H1 (cell line): ENCODE results near the gene DCUN1D2. TPM values are rescaled to one million over a fixed set of nuclear protein-coding genes. Genes with fewer than 3 reads are reported as not detected.
"Not testable (repeated sequence)": the region's sequence is repeated elsewhere in the genome, so short reads cannot be mapped to it uniquely, and the experiment has no call there.

ENCODE experiments used
- CTCF ChIA-PET: fragments of 300-600 bp; sonication (Branson Sonifier 250); formaldehyde crosslinking; loops from one replicate; lab custom pipeline; 2021; ENCODE audit not compliant: partially characterized antibody; lab: Charles Lee
- POLR2A ChIA-PET: fragments of 300-600 bp; sonication (Branson Sonifier 250); formaldehyde crosslinking; loops from one replicate; lab custom pipeline; 2021; ENCODE audit warnings: inconsistent platforms; ENCODE audit not compliant: partially characterized antibody; lab: Charles Lee
- DNase-seq, 2 experiments: peaks; one replicate each; pipeline versions ENCODE4 v3.0.0 to v3.0.0-alpha.2; 2010 to 2022; ENCODE audit warnings: low spot score in 2 of 2, low read depth in 1 of 2, mixed read lengths in 1 of 2
- FAIRE-seq: peaks from 2 replicates; lab custom pipeline; 2011; peaks lifted over from hg19 to GRCh38; lab: Jason Lieb, UNC
- H2AFZ ChIP-seq: 2 replicates; pipeline ENCODE4 v1.8.1; 2012; ENCODE audit warnings: low read length, inconsistent platforms
- H2AK5ac ChIP-seq: 2 replicates; pipeline ENCODE4 v1.6.1; 2013; ENCODE audit warnings: low read depth, low read length
- H2BK120ac ChIP-seq: replicated peaks from 2 replicates; pipeline ENCODE3; 2013; ENCODE audit warnings: low read depth, low read length, inconsistent platforms
- H2BK12ac ChIP-seq: 2 replicates; pipeline ENCODE4 v1.6.1; 2013; ENCODE audit warnings: low read depth, low read length
- H2BK15ac ChIP-seq: 2 replicates; pipeline ENCODE4 v1.6.1; 2013; ENCODE audit warnings: low read length
- H2BK20ac ChIP-seq: 2 replicates; pipeline ENCODE4 v1.6.1; 2013; ENCODE audit warnings: low read length
- H2BK5ac ChIP-seq: 2 replicates; pipeline ENCODE4 v1.6.1; 2013; ENCODE audit warnings: low read depth, low read length
- H3K14ac ChIP-seq: 2 replicates; pipeline ENCODE4 v1.6.1; 2013; ENCODE audit warnings: inconsistent platforms; ENCODE audit not compliant: insufficient read length
- H3K18ac ChIP-seq: 2 replicates; pipeline ENCODE4 v1.6.1; 2013; ENCODE audit warnings: low read length; ENCODE audit errors: extremely low read depth
- H3K23ac ChIP-seq: 2 replicates; pipeline ENCODE4 v1.6.1; 2013; ENCODE audit warnings: inconsistent platforms; ENCODE audit not compliant: insufficient read length
- H3K23me2 ChIP-seq: 2 replicates; pipeline ENCODE4 v1.6.1; 2013; ENCODE audit warnings: low read depth, low read length
- H3K27ac ChIP-seq: 2 replicates; pipeline ENCODE4 v1.6.1; 2011; ENCODE audit warnings: low read depth, low read length, inconsistent platforms
- H3K27me3 ChIP-seq, 4 experiments: replicated peaks in 1 of 4; 1 replicate in 1 of 4; 2 replicates in 3 of 4; pipeline versions ENCODE4 v1.6.1 to v1.8.1; 2011 to 2013; ENCODE audit warnings: low read length in 3 of 4, mild to moderate bottlenecking in 3 of 4, inconsistent platforms in 2 of 4, mixed read lengths in 2 of 4, moderate library complexity in 1 of 4; ENCODE audit not compliant: control insufficient read depth in 3 of 4, insufficient read depth in 3 of 4; ENCODE audit errors: extremely low read depth in 1 of 4
- H3K36me3 ChIP-seq, 4 experiments: 2 replicates each; pipeline versions ENCODE4 v1.6.1 to v1.8.1; 2011 to 2013; ENCODE audit warnings: mild to moderate bottlenecking in 4 of 4, low read length in 3 of 4, moderate library complexity in 2 of 4, control low read depth in 1 of 4, inconsistent platforms in 1 of 4; ENCODE audit not compliant: insufficient read depth in 4 of 4, control insufficient read depth in 2 of 4
- H3K4ac ChIP-seq: replicated peaks from 2 replicates; pipeline ENCODE3; 2013; ENCODE audit warnings: low read length, low read depth, mixed read lengths, inconsistent platforms; ENCODE audit not compliant: insufficient read length
- H3K4me1 ChIP-seq, 4 experiments: replicated peaks in 1 of 4; 1 replicate in 1 of 4; 2 replicates in 3 of 4; pipeline versions ENCODE4 v1.6.1 to v1.8.1; 2011 to 2013; ENCODE audit warnings: low read length in 3 of 4, inconsistent platforms in 2 of 4, mixed read lengths in 1 of 4; ENCODE audit not compliant: insufficient read depth in 4 of 4, control insufficient read depth in 3 of 4
- H3K4me2 ChIP-seq, 2 experiments: 2 replicates each; pipeline versions ENCODE4 v1.6.1 to v1.8.1; 2011 to 2013; ENCODE audit warnings: low read depth in 2 of 2, low read length in 2 of 2, control low read depth in 1 of 2, inconsistent platforms in 1 of 2, mild to moderate bottlenecking in 1 of 2; ENCODE audit not compliant: insufficient read depth in 1 of 2
- H3K4me3 ChIP-seq, 4 experiments: fragments of 200-600, 300-600 bp in 1 of 4; sonication (generic), shearing (Covaris generic), sonication (Bioruptor Twin) in 1 of 4; 2 replicates each; pipeline versions ENCODE4 v1.5.1 to v1.8.1; 2011 to 2016; ENCODE audit warnings: low read length in 4 of 4, low read depth in 3 of 4, control low read depth in 2 of 4, inconsistent platforms in 2 of 4, mild to moderate bottlenecking in 2 of 4, mixed read lengths in 1 of 4, moderate library complexity in 1 of 4; ENCODE audit not compliant: insufficient read depth in 2 of 4; ENCODE audit errors: extremely low read depth in 1 of 4
- H3K56ac ChIP-seq: replicated peaks from 2 replicates; pipeline ENCODE3; 2013; ENCODE audit warnings: low read depth, mild to moderate bottlenecking, mixed read lengths, low read length, inconsistent platforms; ENCODE audit not compliant: insufficient read length
- H3K79me1 ChIP-seq: 2 replicates; pipeline ENCODE4 v1.6.1; 2013; ENCODE audit warnings: low read depth, low read length, control low read depth
- H3K79me2 ChIP-seq, 2 experiments: 2 replicates each; pipeline versions ENCODE4 v1.6.1 to v1.8.1; 2012 to 2013; ENCODE audit warnings: low read length in 2 of 2, mild to moderate bottlenecking in 2 of 2, inconsistent platforms in 1 of 2; ENCODE audit not compliant: insufficient read depth in 2 of 2, control insufficient read depth in 1 of 2
- H3K9ac ChIP-seq, 4 experiments: replicated peaks in 1 of 4; 1 replicate in 1 of 4; 2 replicates in 3 of 4; pipeline versions ENCODE4 v1.6.1 to v1.8.1; 2011 to 2013; ENCODE audit warnings: low read depth in 3 of 4, low read length in 3 of 4, control low read depth in 2 of 4, mild to moderate bottlenecking in 2 of 4, moderate library complexity in 2 of 4, inconsistent platforms in 1 of 4; ENCODE audit errors: extremely low read depth in 1 of 4
- H3K9me3 ChIP-seq, 2 experiments: 2 replicates each; pipeline versions ENCODE4 v1.6.1 to v1.8.1; 2012 to 2013; ENCODE audit warnings: mild to moderate bottlenecking in 2 of 2, moderate library complexity in 2 of 2, control low read depth in 1 of 2, inconsistent platforms in 1 of 2, low read depth in 1 of 2, low read length in 1 of 2, mixed read lengths in 1 of 2; ENCODE audit not compliant: insufficient read depth in 2 of 2
- H4K20me1 ChIP-seq, 2 experiments: replicated peaks in 1 of 2; 2 replicates each; pipeline versions ENCODE3 to v1.8.1; 2011 to 2013; ENCODE audit warnings: inconsistent platforms in 2 of 2, low read length in 2 of 2, mild to moderate bottlenecking in 1 of 2; ENCODE audit not compliant: insufficient read depth in 2 of 2, control insufficient read depth in 1 of 2
- H4K5ac ChIP-seq: 2 replicates; pipeline ENCODE4 v1.6.1; 2013; ENCODE audit warnings: low read length, low read depth, mixed read lengths, inconsistent platforms; ENCODE audit not compliant: insufficient read length
- H4K8ac ChIP-seq: 2 replicates; pipeline ENCODE4 v1.8.0; 2013; ENCODE audit warnings: mild to moderate bottlenecking, moderate library complexity, low read length, inconsistent platforms; ENCODE audit not compliant: insufficient read depth; ENCODE audit errors: extremely low read depth
- H4K91ac ChIP-seq: replicated peaks from 2 replicates; pipeline ENCODE3; 2013; ENCODE audit warnings: low read length, mixed read lengths, inconsistent platforms; ENCODE audit not compliant: insufficient read length
- EZH2 ChIP-seq: fragments of 200-600 bp; sonication (generic); IDR thresholded peaks from 2 replicates; pipeline ENCODE4 v1.7.1; 2012; ENCODE audit warnings: low read depth, mild to moderate bottlenecking, moderate library complexity, low read length, inconsistent platforms; ENCODE audit not compliant: severe bottlenecking
- NRF1 ChIP-seq: IDR thresholded peaks from 2 replicates; pipeline ENCODE4 v1.6.1; 2011; ENCODE audit warnings: mild to moderate bottlenecking, low read depth, low read length, improper control_type of control experiment
- WGBS, 2 experiments: shearing (Covaris generic) in 1 of 2; methylation state at CpG; one replicate each; pipeline versions ENCODE4 v1.1.6 to v1.1.7; 2013 to 2015; ENCODE audit warnings: low lambda C conversion rate in 2 of 2, mixed read lengths in 2 of 2, inconsistent platforms in 1 of 2, low coverage in 1 of 2, missing lambda C conversion rate in 1 of 2; ENCODE audit not compliant: insufficient replicate concordance in 2 of 2, insufficient coverage in 1 of 2, insufficient read length in 1 of 2; ENCODE audit errors: extremely low coverage in 1 of 2, missing lambda C conversion rate in 1 of 2; 5-methylcytosine and 5-hydroxymethylcytosine counted together
- polyA plus RNA-seq, 7 experiments: library from polyadenylated mRNA; depleted of rRNA in 3 of 7; stranded (reverse) in 5 of 7; unstranded in 2 of 7; fragments of >200 nt in 5 of 7; fragments of 200-250 nt in 2 of 7; gene quantifications; 1 replicate in 5 of 7; 2 replicates in 1 of 7; 4 replicates in 1 of 7; pipeline versions ENCODE4 v1.2.1 to v1.2.3, GENCODE V29; 2011 to 2013; ENCODE audit warnings: missing spikeins in 2 of 7, mixed read lengths in 2 of 7
- total RNA-seq: library from RNA; stranded (reverse); fragmentation: NEBNext Ultra II Directional; extraction: Animal tissue kit (Norgen Biotek cat#: 25700); gene quantifications from 2 replicates; pipeline ENCODE4 v1.2.1, GENCODE V29; 2021

The DCUN1D2 gene
- total and polyA plus RNA-seq, 2 of the 8 experiments (the other 6 are each of a cell fraction or from before 2014, with no cell fraction given) = 19.5 to 35.3 TPM

DNA sequence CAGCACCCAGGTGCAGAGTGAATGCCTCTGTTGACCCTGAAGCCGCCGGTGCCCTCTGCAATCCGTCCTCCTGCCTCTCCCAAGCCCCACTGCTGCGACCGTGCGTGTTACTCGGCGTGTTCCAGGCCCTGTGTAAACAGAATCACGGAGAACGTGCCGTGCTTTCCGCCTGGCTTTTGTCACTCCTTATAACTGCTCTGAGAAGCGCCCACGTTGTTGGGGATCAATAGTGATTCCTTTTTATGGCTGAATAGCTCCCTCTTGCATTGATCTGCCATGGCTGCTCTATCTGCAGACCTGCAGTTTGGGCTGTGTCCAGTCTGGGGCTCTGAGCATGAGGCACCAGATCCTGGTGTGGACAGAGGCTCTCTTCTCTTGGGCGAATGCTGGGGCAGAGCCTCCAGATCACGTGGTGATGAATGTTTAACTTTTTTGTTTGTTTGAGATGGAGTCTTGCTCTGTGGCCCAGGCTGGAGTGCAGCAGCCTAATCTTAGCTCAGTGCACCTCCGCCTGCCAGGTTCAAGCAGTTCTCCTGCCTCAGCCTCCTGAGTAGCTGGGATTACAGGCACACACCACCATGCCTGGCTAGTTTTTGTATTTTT, 53.0 kb downstream of the DCUN1D2 start (continued):
- TF ChIP-seq EZH2 (no peak), NRF1 (no peak)

DNA sequence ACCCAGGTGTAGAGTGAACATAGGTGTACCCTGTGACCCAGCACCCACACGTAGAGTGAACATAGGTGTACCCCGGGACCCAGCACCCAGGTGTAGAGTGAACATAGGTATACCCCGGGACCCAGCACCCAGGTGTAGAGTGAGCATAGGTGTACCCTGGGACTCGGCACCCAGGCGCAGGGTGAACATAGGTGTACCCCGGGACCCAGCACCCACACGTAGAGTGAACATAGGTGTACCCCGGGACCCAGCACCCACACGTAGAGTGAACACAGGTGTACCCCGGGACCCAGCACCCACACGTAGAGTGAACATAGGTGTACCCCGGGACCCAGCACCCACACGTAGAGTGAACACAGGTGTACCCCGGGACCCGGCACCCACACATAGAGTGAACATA, 53.6 kb downstream of the DCUN1D2 start:
- H2BK15ac ChIP-seq, H3K27ac ChIP-seq: not testable (repeated sequence)
- 94% methylated on average over 5 of the region's 15 CpGs; no CpG with 5 or more reads in 1 of the 2 experiments for WGBS, 2 experiments

More for the DNA sequence above, 53.6 kb downstream of the DCUN1D2 start:
- H3K4me3 ChIP-seq, H3K4me1 ChIP-seq, H4K8ac ChIP-seq, H4K91ac ChIP-seq, H3K23ac ChIP-seq, H3K27me3 ChIP-seq, H2AFZ ChIP-seq, H3K14ac ChIP-seq, H3K9ac ChIP-seq, H4K20me1 ChIP-seq, H2BK120ac ChIP-seq, H3K36me3 ChIP-seq, H2AK5ac ChIP-seq, H3K79me1 ChIP-seq, DNase-seq, H2BK20ac ChIP-seq, FAIRE-seq, H3K18ac ChIP-seq, H3K9me3 ChIP-seq, H3K56ac ChIP-seq, H3K79me2 ChIP-seq, CTCF ChIA-PET, POLR2A ChIA-PET, H3K23me2 ChIP-seq, H4K5ac ChIP-seq, H2BK12ac ChIP-seq, H3K4me2 ChIP-seq, H2BK5ac ChIP-seq, H3K4ac ChIP-seq: not testable (repeated sequence)
